ENCODE data around the gene TIAM2. TPM values are rescaled to one million over a fixed set of nuclear protein-coding genes. Genes with fewer than 3 reads are reported as not detected.

The TIAM2 gene
- total and polyA plus RNA-seq, 9 of the 15 experiments (the other 6 are each of a cell fraction or from before 2014, with no cell fraction given) = 0.73 to 6.5 (median 4.3) TPM

- TF ChIP-seq ZNF407 (IDR thresholded peaks at IDR 0.05; ENCODE audit: low read depth) (no peak), GTF2A2 (tag; IDR thresholded peaks at IDR 0.05) (no peak), ATF3 (IDR thresholded peaks at IDR 0.05) (peak; percentile 36; the same call in 1 of the 2 replicates), ATF3 (CRISPR knock-in tag; conservative IDR thresholded peaks at IDR 0.05) (no peak)
These were observed 228.7 kb downstream of the TIAM2 start (continued) for GRCh38 chr6:155223646-155224451.

Measured in K562 (cell line).